Measurements from ENCODE around the gene NTS.

- TF ChIP-seq CTCF (IDR thresholded peaks at IDR 0.05) = no peak
- TF ChIP-seq ZFX (IDR thresholded peaks at IDR 0.05; ENCODE audit: borderline replicate concordance) = no peak
Observed at GRCh38 chr12:85877459-85877858, 3.4 kb downstream of the NTS start.
